ENCODE measurements around the gene IL18R1.

IL18R1 gene

GRCh38 chr2:102442967-102443828 is 87.6 kb downstream of the IL18R1 start:
- Histone ChIP-seq H3K4me1 (ENCODE audit: control insufficient read depth, insufficient read depth, low read length) (no peaks in the 10 kb centered on the region), H3K9ac (ENCODE audit: low read length) (no peak overlapping the region), H3K9me3 (ENCODE audit: control insufficient read depth, low read length) (no peaks in the 10 kb centered on the region), H3K27me3 (ENCODE audit: control insufficient read depth, insufficient read depth, low read length) (no peaks in the 10 kb centered on the region), H3K36me3 (ENCODE audit: control insufficient read depth, insufficient read depth, low read length) (no peaks in the 10 kb centered on the region), H3K4me3 (ENCODE audit: low read length) (no peak overlapping the region)

- Histone ChIP-seq H3K27me3 (ENCODE audit: control insufficient read depth, insufficient read depth, low read length) (no peaks in the 10 kb centered on the region), H3K36me3 (ENCODE audit: control insufficient read depth, insufficient read depth, low read length) (no peaks in the 10 kb centered on the region), H3K9me3 (ENCODE audit: control insufficient read depth, low read length) (no peaks in the 10 kb centered on the region)
Measured at GRCh38 chr2:102444233-102444632, 88.6 kb downstream of the IL18R1 start.

GRCh38 chr2:102446936-102447335 is 91.3 kb downstream of the IL18R1 start:
- H3K9ac ChIP-seq (ENCODE audit: low read length): no peak overlapping the region
- no peaks in the 10 kb centered on the region for H3K36me3 ChIP-seq (ENCODE audit: control insufficient read depth, insufficient read depth, low read length)
- H3K4me3 ChIP-seq (ENCODE audit: low read length): no peak overlapping the region
- H3K4me1 ChIP-seq (ENCODE audit: control insufficient read depth, insufficient read depth, low read length): no peaks in the 10 kb centered on the region
- no peaks in the 10 kb centered on the region for H3K9me3 ChIP-seq (ENCODE audit: control insufficient read depth, low read length)
- H3K27me3 ChIP-seq (ENCODE audit: control insufficient read depth, insufficient read depth, low read length): no peaks in the 10 kb centered on the region

More at GRCh38 chr2:102444233-102444632, 88.6 kb downstream of the IL18R1 start:
- no peak overlapping the region for H3K4me3 ChIP-seq (ENCODE audit: low read length)
- H3K9ac ChIP-seq (ENCODE audit: low read length): no peak overlapping the region
- no peaks in the 10 kb centered on the region for H3K4me1 ChIP-seq (ENCODE audit: control insufficient read depth, insufficient read depth, low read length)

All from mucosa of stomach (tissue), 1 donor.